HCT116 (cell line): ENCODE results near the gene PC.

ENCODE experiments used
- CBX3 ChIP-seq: IDR thresholded peaks from 2 replicates; pipeline ENCODE4 v1.6.1; 2012; ENCODE audit warnings: low read depth
- EGR1 ChIP-seq: IDR thresholded peaks from 2 replicates; pipeline ENCODE4 v1.6.1; 2012; ENCODE audit warnings: low read depth
- EZH2 ChIP-seq: fragments of 200-600 bp; sonication (generic); IDR thresholded peaks from 2 replicates; pipeline ENCODE4 v1.6.1; 2017; ENCODE audit warnings: antibody characterized with exemption, mixed run types

GRCh38 chr11:66866007-66866406 lies 92.2 kb downstream of the PC start:
- TF ChIP-seq CBX3 (no peak), EZH2 (no peak), EGR1 (no peak)
